Activated naive CD4-positive, alpha-beta T cell treated with Interleukin-2 at 50 U/mL for 16 hours (primary cell): ENCODE results near the gene AGPAT2.

Experiments used
- DNase-seq: peaks from one replicate; pipeline ENCODE4 v3.0.0-alpha.2; 2020

AGPAT2 gene

GRCh38 chr9:136671646-136672430 is 15.4 kb downstream of the AGPAT2 start:
- DNase-seq: peak; percentile 54

- no peak for DNase-seq
Measured at GRCh38 chr9:136671254-136671614, 16.0 kb downstream of the AGPAT2 start.

DNA sequence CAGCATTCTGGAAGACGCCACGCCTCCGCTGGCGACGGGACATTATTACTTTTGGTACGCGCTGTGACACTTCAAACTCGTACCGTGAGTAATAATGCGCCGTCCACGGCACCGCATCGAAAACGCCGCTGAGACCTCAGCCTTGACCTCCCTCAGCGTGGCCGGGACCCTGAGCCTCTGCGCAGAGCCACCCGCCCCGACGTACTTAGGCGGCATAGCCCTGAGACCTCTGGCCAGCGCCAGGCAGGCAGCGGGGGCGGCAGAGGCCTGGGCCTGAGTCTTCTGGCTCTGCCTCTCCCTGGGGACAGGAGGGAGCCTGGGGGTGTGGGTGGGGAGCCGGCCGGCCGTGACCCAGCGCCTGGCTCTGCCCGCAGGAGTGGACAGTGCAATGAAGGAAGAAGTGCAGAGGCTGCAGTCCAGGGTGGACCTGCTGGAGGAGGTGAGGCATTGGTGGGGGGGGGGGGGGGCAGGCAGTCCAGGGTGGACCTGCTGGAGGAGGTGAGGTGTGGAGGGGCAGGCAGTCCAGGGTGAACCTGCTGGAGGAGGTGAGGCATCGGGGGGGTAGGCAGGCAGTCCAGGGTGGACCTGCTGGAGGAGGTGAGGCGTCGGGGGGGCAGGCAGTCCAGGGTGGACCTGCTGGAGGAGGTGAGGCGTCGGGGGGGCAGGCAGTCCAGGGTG is 16.5 kb downstream of the AGPAT2 start:
- no peak for DNase-seq

DNA sequence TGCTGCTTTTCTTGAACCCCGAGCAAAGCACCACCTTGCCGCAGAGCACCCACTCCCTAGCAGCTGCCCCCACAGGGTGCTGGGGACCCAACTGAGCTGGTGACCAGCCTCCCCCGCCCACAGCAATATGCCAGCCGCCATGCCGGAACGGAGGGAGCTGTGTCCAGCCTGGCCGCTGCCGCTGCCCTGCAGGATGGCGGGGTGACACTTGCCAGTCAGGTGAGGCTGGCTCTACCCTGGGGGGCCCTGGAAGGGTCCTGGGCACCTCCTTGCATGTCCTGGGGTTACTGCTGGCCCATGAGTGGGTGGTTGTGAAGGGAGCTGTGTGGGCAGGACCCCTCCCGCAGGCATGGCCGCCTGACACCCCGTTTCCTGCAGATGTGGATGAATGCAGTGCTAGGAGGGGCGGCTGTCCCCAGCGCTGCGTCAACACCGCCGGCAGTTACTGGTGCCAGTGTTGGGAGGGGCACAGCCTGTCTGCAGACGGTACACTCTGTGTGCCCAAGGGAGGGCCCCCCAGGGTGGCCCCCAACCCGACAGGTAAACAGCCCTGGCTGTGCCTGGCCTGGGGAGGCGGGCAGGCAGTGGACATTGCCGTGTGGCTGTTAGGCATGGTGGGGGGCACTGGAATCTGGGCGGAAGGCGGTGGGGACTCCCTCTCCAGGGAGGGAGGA is 17.3 kb downstream of the AGPAT2 start:
- DNase-seq: no peak

DNA sequence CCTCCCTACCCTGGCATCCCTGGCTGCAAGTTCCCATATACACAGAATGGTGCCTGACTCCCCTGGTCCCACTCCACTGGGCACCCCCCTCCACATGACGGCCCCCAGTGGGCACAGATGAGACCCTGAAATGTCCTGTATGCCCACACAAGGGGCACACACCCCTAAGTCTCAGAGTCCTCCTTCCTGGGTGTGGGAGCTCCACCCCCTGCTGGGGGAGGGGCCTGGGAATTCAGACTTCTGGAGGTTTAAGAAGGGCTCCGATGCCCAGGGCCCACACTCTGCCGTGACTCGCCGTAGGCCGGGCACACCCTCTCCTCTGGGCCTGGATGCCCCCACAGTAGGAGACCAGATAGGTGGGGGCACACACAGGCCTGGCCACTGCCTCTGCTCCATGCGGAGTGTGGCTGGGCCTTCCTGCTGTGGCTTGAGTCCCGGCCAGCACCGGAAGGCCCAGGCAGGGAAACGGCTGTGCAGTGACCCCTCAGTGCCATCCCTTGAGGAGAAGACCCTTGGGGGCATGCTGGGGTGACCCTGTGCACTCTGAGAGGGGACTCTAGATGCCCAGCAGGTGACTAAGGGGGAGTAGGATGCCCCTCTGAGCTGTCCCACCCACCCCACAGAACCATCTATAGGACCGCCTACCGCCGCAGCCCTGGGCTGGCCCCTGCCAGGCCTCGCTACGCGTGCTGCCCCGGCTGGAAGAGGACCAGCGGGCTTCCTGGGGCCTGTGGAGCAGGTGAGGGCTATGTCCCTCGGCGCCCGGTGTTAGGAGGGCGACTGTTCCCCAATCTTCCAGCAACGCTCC is 18.1 kb downstream of the AGPAT2 start:
- DNase-seq: no peak

DNA sequence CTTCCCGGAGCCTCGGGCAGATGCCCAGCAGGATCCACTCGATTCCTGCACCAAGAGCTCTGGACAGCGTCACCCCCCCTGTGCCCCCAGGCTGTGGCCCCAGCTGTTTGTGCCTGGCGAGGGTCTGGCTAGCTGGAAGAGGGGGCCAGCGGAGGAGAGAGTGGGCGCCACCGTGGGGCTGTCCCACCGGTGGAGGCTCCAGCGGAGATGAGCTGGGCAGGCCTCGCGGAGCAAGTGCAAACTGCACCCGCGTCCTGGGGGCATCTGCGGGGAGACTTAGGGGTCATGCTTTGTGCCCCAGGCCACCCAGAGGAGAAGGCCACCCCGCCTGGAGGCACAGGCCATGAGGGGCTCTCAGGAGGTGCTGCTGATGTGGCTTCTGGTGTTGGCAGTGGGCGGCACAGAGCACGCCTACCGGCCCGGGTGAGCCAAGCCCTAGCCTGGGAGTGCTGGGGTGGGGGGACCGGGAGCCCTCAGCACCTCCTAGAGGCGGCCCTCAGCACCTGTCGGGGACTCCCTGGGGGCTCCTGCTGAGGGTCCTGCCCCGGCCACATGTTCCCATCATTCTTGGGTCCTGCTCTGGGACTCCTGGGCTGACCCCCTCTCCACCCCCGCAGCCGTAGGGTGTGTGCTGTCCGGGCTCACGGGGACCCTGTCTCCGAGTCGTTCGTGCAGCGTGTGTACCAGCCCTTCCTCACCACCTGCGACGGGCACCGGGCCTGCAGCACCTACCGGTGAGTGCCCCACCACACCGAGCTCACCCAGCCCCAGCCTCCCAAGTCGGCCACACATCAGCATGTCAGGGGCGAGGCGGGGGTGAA is 19.1 kb downstream of the AGPAT2 start:
- no peak for DNase-seq

DNA sequence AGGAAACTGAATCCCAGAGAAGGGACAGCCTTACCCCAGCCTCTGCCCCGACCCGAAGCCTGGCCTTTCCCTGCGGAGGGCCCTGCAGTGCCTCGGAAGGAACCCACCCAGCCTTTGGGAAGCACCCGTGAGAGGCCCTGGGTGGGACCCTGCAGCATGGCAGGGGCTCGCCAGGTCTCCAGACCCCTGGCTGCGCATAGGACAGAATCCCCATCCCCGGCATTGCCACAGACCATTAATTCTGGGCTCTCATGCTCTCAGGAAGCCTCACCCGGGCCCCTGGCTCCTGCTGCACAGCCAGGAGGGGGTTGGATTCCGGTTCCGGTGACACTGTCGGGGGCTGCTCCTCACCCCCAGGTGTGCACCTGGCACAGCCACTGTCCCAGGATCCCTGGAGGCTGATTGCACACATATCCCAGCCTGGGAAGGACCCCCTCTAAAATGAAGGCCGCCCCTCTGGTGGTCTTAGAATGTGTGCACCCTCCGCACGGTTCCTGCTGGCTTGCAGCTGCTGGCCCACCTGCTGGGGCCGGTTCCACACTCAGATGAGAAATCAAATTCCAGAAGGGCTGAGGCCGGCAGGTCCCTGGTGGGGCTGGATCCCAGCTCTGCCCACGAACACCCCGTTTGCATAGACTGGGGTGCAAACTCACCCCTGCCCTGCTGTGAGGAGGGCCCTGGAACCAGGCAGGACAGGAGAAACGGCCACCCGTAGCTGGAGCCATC is 19.9 kb downstream of the AGPAT2 start:
- no peak for DNase-seq

DNA sequence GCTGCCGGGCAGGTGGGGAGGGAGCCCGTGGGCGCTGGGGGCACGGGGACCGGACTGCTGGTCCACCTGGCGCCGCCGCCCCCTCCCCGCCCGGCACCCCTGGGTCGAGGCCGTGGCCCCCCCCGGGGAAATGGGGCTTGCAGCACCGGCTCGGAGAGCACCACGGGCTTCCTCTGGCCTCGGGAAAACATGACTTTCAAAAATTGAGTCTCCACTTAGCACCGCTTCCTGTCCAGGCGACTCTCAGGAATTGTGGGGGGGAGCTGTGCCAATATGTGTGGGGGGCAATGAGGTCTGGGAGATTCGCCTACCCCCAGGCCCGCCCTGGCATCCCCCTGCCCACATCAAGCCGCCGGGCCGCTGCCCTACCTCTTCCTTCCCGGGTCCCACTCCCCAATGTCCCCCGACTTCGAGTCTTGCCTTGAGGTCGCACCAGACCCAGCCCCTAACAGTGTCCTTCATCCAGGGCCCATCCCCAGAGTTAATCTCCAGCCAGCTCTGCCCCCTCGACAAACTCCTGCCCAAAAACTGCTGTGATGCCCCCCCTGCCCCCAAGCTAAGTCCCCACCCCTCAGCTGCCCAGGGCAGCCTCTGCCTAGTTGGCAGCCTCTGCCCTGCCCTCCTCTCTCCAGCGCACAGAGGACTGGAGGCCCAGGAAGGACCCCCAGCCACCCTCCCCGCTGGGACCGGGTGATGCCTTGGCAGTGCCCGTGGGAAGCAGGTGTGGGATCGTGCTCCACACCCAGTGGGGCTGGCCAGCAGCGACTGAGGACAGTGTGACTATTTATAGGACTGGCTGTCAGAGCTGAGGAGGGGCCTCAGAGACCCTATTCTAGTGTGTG is 20.7 kb downstream of the AGPAT2 start:
- DNase-seq: no peak

GRCh38 chr9:136665704-136666371 is 21.4 kb downstream of the AGPAT2 start:
- peak; percentile 26 for DNase-seq

GRCh38 chr9:136665111-136665703 is 22.1 kb downstream of the AGPAT2 start:
- peak; percentile 24 for DNase-seq

GRCh38 chr9:136664000-136664915 is 23.0 kb downstream of the AGPAT2 start:
- DNase-seq: no peak

GRCh38 chr9:136662656-136663581 is 24.3 kb downstream of the AGPAT2 start, which contains the start of gene EGFL7:
Gene EGFL7 (plus strand): TSS chr9:136662916. CDS start chr9:136668283, 5,367 bp downstream.
- DNase-seq: no peak

DNA sequence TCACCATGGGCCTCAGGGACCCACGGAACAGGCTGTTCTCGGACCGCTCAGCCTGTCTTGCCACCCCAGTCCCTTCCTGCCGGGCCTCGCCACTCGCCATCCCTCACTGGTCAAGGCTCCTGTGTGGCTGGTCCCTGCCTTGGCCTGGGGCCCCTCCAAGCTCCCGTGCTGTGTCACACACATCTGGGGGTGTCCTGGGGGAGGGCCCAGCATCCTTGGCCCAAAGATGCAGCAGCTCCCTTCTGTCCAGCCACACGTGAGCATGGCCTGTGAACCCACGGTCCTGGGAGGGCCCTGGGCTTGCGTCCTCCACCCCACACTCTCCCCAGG is 25.0 kb downstream of the AGPAT2 start:
- DNase-seq: no peak

DNA sequence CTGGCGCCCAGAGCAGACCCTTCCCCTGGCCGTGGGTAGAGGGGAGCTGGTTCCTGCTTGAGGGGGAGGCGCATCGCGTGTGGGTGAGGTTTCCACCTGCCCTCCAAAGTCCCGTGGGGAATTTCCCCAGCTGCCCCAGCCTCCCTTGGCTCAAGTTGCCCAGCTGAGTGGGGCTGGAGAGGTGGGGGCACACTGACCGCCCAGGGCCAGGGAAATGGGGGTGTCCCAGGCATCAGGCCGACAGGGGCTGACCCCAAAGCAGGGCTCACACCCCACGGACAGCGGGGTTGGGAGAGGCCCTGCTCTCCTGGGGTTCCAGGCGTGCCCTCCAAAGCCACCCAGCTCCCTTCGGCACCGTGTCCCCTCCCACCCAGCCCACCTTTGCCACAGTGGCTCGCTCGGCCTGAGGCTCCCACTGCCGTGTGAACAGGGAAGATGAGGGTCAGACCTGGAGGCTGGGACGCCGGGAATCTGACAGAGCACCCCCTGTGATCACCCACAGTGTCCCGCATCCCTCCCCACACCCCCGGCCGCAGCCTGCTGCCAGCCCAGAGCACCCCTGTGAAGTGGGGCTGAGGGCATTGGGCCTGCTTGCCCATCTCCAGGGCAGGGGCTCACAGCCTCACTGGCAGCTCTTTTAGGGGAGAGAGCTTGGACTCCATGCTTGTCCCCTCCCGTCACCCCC is 25.5 kb downstream of the AGPAT2 start:
- DNase-seq: no peak

DNA sequence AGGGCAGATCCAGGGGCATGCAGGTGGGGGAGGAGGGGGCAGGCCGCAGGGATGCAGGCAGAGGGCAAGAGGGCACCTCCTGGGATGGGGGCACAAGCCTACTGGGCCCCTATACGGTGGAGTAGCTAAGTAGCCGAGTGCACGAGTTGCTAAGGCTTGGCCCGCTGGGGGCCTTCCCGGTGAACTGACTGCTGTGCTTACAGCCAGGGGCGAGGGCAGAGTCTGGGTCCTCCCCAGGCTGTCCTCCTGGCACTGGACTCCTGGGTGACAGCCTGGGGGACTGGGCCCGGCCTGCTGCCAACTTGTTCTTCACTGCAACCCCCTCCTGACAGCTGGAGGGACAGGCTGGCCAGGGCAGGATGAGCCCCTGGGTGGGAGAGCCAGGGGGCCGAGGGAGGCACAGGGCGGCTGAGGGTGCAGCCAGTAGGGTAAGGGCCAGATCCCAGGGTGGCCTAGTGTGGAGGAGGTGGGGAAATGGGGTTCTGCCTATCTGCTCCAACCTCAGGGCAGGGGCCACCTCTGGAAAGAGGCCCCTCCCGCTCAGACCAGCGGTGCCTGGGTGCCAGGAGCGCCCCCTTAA is 26.2 kb downstream of the AGPAT2 start:
- DNase-seq: no peak
